SK-N-SH (cell line): ENCODE measurements around the gene MSH6. TPM values are rescaled to one million over a fixed set of nuclear protein-coding genes. Genes with fewer than 3 reads are reported as not detected.

ENCODE experiments used
- CTCF ChIA-PET: fragments of 300-600, 350-600 bp; formaldehyde crosslinking; extraction: SDS; loops from one replicate; lab custom pipeline; 2021; lab: Yijun Ruan, JAX
- POLR2A ChIA-PET: fragments of 350-600 bp; sonication (Branson Sonifier 250); formaldehyde crosslinking; extraction: SDS; loops from one replicate; lab custom pipeline; 2020; ENCODE audit warnings: antibody characterized with exemption, inconsistent platforms; lab: Yijun Ruan, JAX
- DNase-seq: peaks from one replicate; pipeline ENCODE4 v3.0.0; 2012
- H2AFZ ChIP-seq: fragments of 200-600 bp; sonication (generic); 2 replicates; pipeline ENCODE4 v1.8.1; 2016; ENCODE audit warnings: antibody characterized with exemption, mild to moderate bottlenecking, low read depth
- H3F3A ChIP-seq: fragments of 200-600 bp; sonication (generic); replicated peaks from 2 replicates; pipeline ENCODE3; 2016; ENCODE audit warnings: antibody characterized with exemption, mild to moderate bottlenecking; ENCODE audit not compliant: insufficient read depth
- H3K27ac ChIP-seq, 2 experiments: fragments of 200-500 bp in 1 of 2; fragments of 200-600 bp in 1 of 2; sonication (Bioruptor generic) in 1 of 2; sonication (generic), shearing (Covaris generic) in 1 of 2; 2 replicates each; pipeline versions ENCODE4 v1.5.1 to v1.6.1; 2014 to 2016; ENCODE audit warnings: low read depth in 2 of 2, inconsistent platforms in 1 of 2, low read length in 1 of 2, mild to moderate bottlenecking in 1 of 2, mixed read lengths in 1 of 2
- H3K27me3 ChIP-seq: fragments of 200-600 bp; sonication (generic), shearing (Covaris generic); 2 replicates; pipeline ENCODE4 v1.6.1; 2016; ENCODE audit warnings: mixed run types; ENCODE audit not compliant: insufficient read depth
- H3K36me3 ChIP-seq, 2 experiments: fragments of 200-500 bp in 1 of 2; fragments of 200-600 bp in 1 of 2; sonication (Bioruptor generic) in 1 of 2; sonication (generic) in 1 of 2; replicated peaks in 1 of 2; 2 replicates each; pipeline versions ENCODE3 to v1.5.1; 2014 to 2016; ENCODE audit warnings: low read length in 1 of 2, mild to moderate bottlenecking in 1 of 2; ENCODE audit not compliant: insufficient read depth in 2 of 2, control insufficient read depth in 1 of 2
- H3K4me1 ChIP-seq, 2 experiments: fragments of 200-500 bp in 1 of 2; fragments of 200-600 bp in 1 of 2; sonication (Bioruptor generic) in 1 of 2; sonication (generic), shearing (Covaris generic) in 1 of 2; 2 replicates each; pipeline versions ENCODE4 v1.5.1 to v1.6.1; 2014 to 2016; ENCODE audit warnings: low read depth in 1 of 2, low read length in 1 of 2, mixed run types in 1 of 2; ENCODE audit not compliant: insufficient read depth in 2 of 2, control insufficient read depth in 1 of 2
- H3K4me2 ChIP-seq: fragments of 200-600 bp; sonication (generic), shearing (Covaris generic); 2 replicates; pipeline ENCODE4 v1.6.1; 2017; ENCODE audit warnings: mixed run types
- H3K4me3 ChIP-seq, 2 experiments: fragments of 200-500 bp in 1 of 2; fragments of 200-600 bp in 1 of 2; sonication (Bioruptor generic) in 1 of 2; sonication (generic), shearing (Covaris generic) in 1 of 2; 2 replicates each; pipeline versions ENCODE4 v1.5.1 to v1.8.1; 2014 to 2016; ENCODE audit warnings: low read depth in 2 of 2, inconsistent platforms in 1 of 2, low read length in 1 of 2, mild to moderate bottlenecking in 1 of 2, mixed read lengths in 1 of 2, moderate library complexity in 1 of 2
- H3K79me2 ChIP-seq: fragments of 200-600 bp; sonication (generic); 2 replicates; pipeline ENCODE4 v1.8.1; 2017; ENCODE audit warnings: mild to moderate bottlenecking; ENCODE audit not compliant: insufficient read depth
- H3K9ac ChIP-seq: fragments of 200-600 bp; sonication (generic); 2 replicates; pipeline ENCODE4 v1.6.1; 2017; ENCODE audit warnings: mixed run types
- H3K9me2 ChIP-seq: fragments of 200-600 bp; sonication (generic); 2 replicates; pipeline ENCODE4 v1.6.1; 2017; ENCODE audit warnings: mixed run types
- H3K9me3 ChIP-seq: fragments of 200-600 bp; sonication (generic); 2 replicates; pipeline ENCODE4 v1.6.1; 2017; ENCODE audit warnings: mixed run types, mild to moderate bottlenecking, moderate library complexity
- H4K20me1 ChIP-seq: fragments of 200-600 bp; sonication (generic); 2 replicates; pipeline ENCODE4 v1.6.1; 2017; ENCODE audit warnings: mild to moderate bottlenecking, mixed run types; ENCODE audit not compliant: insufficient read depth
- EP300 ChIP-seq, 2 experiments: IDR thresholded peaks; 2 replicates each; pipeline versions ENCODE4 v1.4.0 to v1.6.1; 2012; ENCODE audit warnings: borderline replicate concordance in 1 of 2, low read depth in 1 of 2, low read length in 1 of 2
- EZH2phosphoT487 ChIP-seq: fragments of 200-600 bp; sonication (generic); IDR thresholded peaks from 2 replicates; pipeline ENCODE4 v1.6.1; 2017; ENCODE audit warnings: low read depth, mixed run types, mild to moderate bottlenecking, antibody characterized with exemption, moderate library complexity, borderline replicate concordance
- FOSL2 ChIP-seq: IDR thresholded peaks from 2 replicates; pipeline ENCODE4 v1.4.0; 2012; ENCODE audit warnings: low read depth, mild to moderate bottlenecking, moderate library complexity, borderline replicate concordance
- FOXJ3 ChIP-seq: sonication (generic); formaldehyde crosslinking; IDR thresholded peaks from 2 replicates; pipeline ENCODE4 v1.5.1; 2020; ENCODE audit warnings: mild to moderate bottlenecking, missing genetic modification reagents
- FOXM1 ChIP-seq: IDR thresholded peaks from 2 replicates; pipeline ENCODE4 v1.4.0; 2012; ENCODE audit warnings: low read depth, mild to moderate bottlenecking
- GABPA ChIP-seq: IDR thresholded peaks from 2 replicates; pipeline ENCODE4 v1.4.0; 2012; ENCODE audit warnings: low read depth, mild to moderate bottlenecking
- GATA2 ChIP-seq: sonication (generic); formaldehyde crosslinking; IDR thresholded peaks from 2 replicates; pipeline ENCODE4 v1.5.0; 2020; ENCODE audit warnings: mild to moderate bottlenecking, missing genetic modification reagents
- JUND ChIP-seq: IDR thresholded peaks from 2 replicates; pipeline ENCODE4 v1.4.0; 2012
- MAX ChIP-seq: IDR thresholded peaks from 2 replicates; pipeline ENCODE4 v1.4.0; 2012; ENCODE audit warnings: low read depth
- MXI1 ChIP-seq: IDR thresholded peaks from 2 replicates; pipeline ENCODE4 v1.6.1; 2012; ENCODE audit warnings: mild to moderate bottlenecking, low read depth, low read length, improper control_type of control experiment
- NFIC ChIP-seq: IDR thresholded peaks from 2 replicates; pipeline ENCODE4 v1.4.0; 2012; ENCODE audit warnings: borderline replicate concordance
- POLR2AphosphoS5 ChIP-seq: IDR thresholded peaks from 2 replicates; pipeline ENCODE4 v1.6.1; 2012; ENCODE audit warnings: low read depth, low read length
- RFX5 ChIP-seq: IDR thresholded peaks from 2 replicates; pipeline ENCODE4 v1.6.1; 2012; ENCODE audit warnings: mild to moderate bottlenecking, improper control_type of control experiment, low read length
- SIN3A ChIP-seq: IDR thresholded peaks from 2 replicates; pipeline ENCODE4 v1.6.1; 2012; ENCODE audit warnings: low read depth, mild to moderate bottlenecking, low read length, moderate library complexity, borderline replicate concordance
- SMC3 ChIP-seq: IDR thresholded peaks from 2 replicates; pipeline ENCODE4 v1.6.1; 2012; ENCODE audit warnings: low read depth, low read length, improper control_type of control experiment
- TAF1 ChIP-seq: IDR thresholded peaks from 2 replicates; pipeline ENCODE4 v1.6.1; 2012; ENCODE audit warnings: low read depth, mild to moderate bottlenecking, low read length, moderate library complexity, borderline replicate concordance
- TCF12 ChIP-seq: IDR thresholded peaks from 2 replicates; pipeline ENCODE4 v1.4.0; 2012
- TEAD4 ChIP-seq: IDR thresholded peaks from 2 replicates; pipeline ENCODE4 v1.4.0; 2012; ENCODE audit warnings: mild to moderate bottlenecking, borderline replicate concordance; ENCODE audit not compliant: insufficient read depth
- YY1 ChIP-seq: IDR thresholded peaks from 2 replicates; pipeline ENCODE4 v1.4.0; 2012; ENCODE audit warnings: low read depth, mild to moderate bottlenecking
- WGBS: methylation state at CpG from one replicate; pipeline ENCODE4 v1.1.6; 2017; ENCODE audit warnings: low lambda C conversion rate; 5-methylcytosine and 5-hydroxymethylcytosine counted together
- polyA plus RNA-seq, 3 experiments: library from polyadenylated mRNA; depleted of rRNA; stranded (reverse); fragments of >200 nt; gene quantifications; 2 replicates each; pipeline ENCODE4 v1.2.3, GENCODE V29; 2012
- TF ChIP-seq, protein P1 (sequence below): IDR thresholded peaks from 2 replicates; pipeline ENCODE4; 2012
- TF ChIP-seq, protein P2 (sequence below): fragments of 200-600 bp; sonication (generic); IDR thresholded peaks from 2 replicates; pipeline ENCODE4 v1.6.1; 2017; ENCODE audit warnings: antibody characterized with exemption, mild to moderate bottlenecking, moderate library complexity

Gene MSH6
- polyA plus RNA-seq, 1 of the 3 experiments (the other 2 are of a cell fraction), result 16.4 TPM

DNA sequence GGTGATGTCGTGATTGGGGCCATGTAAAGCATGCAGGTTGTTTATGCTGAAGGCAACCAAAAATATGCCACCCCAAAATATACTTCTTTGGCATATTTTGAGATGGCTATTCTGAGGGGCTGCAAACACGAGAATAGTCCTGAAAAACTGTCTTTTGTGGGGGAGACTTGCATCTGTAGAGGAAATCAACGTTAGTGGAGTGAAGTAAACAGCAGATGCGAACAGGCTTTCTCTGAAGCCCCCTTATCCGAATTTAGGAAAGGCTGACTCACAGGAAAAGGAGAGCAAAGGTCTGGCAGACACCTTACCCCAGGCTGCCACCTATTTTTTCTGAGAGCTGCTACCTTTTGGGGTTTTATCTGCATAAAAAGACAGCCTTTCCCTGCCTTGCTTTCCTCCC lies 44.6 kb upstream of the MSH6 start:
- POLR2A ChIA-PET, result interaction anchor here (0.7 kb wide), 1 partner anchor 300 kb away, joined by 4 read pairs; no protein-coding TSS in a partner anchor
- Histone ChIP-seq H3K27me3 (peaks cover 22% of the 10 kb centered on the region), H4K20me1 (no peaks in the 10 kb centered on the region), H3K9me3 (no peaks in the 10 kb centered on the region), H3K36me3 (no peaks in the 10 kb centered on the region), H3K4me1 (no peaks in the 10 kb centered on the region)
- DNase-seq, result no peak
- 26% methylated on average over 5 of the region's 5 CpGs for WGBS
- CTCF ChIA-PET, result interaction anchor here (0.8 to 1.5 kb wide), 3 partner anchors 11 to 294 kb away, joined by 3 to 4 read pairs (median 3); no protein-coding TSS in a partner anchor
- TF ChIP-seq EZH2phosphoT487, result no peak
- TF ChIP-seq, protein P1, sequence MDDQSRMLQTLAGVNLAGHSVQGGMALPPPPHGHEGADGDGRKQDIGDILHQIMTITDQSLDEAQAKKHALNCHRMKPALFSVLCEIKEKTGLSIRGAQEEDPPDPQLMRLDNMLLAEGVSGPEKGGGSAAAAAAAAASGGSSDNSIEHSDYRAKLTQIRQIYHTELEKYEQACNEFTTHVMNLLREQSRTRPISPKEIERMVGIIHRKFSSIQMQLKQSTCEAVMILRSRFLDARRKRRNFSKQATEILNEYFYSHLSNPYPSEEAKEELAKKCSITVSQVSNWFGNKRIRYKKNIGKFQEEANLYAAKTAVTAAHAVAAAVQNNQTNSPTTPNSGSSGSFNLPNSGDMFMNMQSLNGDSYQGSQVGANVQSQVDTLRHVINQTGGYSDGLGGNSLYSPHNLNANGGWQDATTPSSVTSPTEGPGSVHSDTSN, result no peak
- no peak for TF ChIP-seq MXI1
- TF ChIP-seq YY1, result no peak
- TF ChIP-seq TCF12, result no peak
- TF ChIP-seq, all 33 proteins: peak for 0
- Histone ChIP-seq H3K79me2 (no peaks in the 10 kb centered on the region), H3K27ac (no peak overlapping the region), H3K4me2 (no peak overlapping the region), H3K4me3 (no peak overlapping the region), H3K9ac (no peak overlapping the region), H3F3A (no peaks in the 10 kb centered on the region), H3K9me2 (no peaks in the 10 kb centered on the region), H2AFZ (no peak overlapping the region)

GRCh38 chr2:47741101-47741500 lies 41.8 kb upstream of the MSH6 start:
- ChIA-PET POLR2A (no interaction called here), CTCF (interaction anchor here (0.9 to 1.6 kb wide), 2 partner anchors 9 to 27 kb away, joined by 3 read pairs; no protein-coding TSS in a partner anchor)
- DNase-seq, result no peak

More at GRCh38 chr2:47741101-47741500, 41.8 kb upstream of the MSH6 start:
- H4K20me1 ChIP-seq, result no peaks in the 10 kb centered on the region
- H3K4me2 ChIP-seq, result no peak overlapping the region
- H3K4me1 ChIP-seq, result no peaks in the 10 kb centered on the region
- no peak overlapping the region for H3K27ac ChIP-seq
- no peaks in the 10 kb centered on the region for H3F3A ChIP-seq
- H2AFZ ChIP-seq, result no peak overlapping the region
- 16% methylated on average over 3 of the region's 3 CpGs for WGBS
- no peaks in the 10 kb centered on the region for H3K36me3 ChIP-seq
- H3K4me3 ChIP-seq, result no peak overlapping the region
- TF ChIP-seq SMC3, result no peak
- TF ChIP-seq, protein P2, sequence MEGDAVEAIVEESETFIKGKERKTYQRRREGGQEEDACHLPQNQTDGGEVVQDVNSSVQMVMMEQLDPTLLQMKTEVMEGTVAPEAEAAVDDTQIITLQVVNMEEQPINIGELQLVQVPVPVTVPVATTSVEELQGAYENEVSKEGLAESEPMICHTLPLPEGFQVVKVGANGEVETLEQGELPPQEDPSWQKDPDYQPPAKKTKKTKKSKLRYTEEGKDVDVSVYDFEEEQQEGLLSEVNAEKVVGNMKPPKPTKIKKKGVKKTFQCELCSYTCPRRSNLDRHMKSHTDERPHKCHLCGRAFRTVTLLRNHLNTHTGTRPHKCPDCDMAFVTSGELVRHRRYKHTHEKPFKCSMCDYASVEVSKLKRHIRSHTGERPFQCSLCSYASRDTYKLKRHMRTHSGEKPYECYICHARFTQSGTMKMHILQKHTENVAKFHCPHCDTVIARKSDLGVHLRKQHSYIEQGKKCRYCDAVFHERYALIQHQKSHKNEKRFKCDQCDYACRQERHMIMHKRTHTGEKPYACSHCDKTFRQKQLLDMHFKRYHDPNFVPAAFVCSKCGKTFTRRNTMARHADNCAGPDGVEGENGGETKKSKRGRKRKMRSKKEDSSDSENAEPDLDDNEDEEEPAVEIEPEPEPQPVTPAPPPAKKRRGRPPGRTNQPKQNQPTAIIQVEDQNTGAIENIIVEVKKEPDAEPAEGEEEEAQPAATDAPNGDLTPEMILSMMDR, result no peak
- TF ChIP-seq JUND, result no peak
- TF ChIP-seq FOSL2, result no peak
- no peak for TF ChIP-seq SIN3A
- TF ChIP-seq FOXM1, result no peak
- no peak for TF ChIP-seq TEAD4
- no peak for TF ChIP-seq TAF1
- no peak for TF ChIP-seq RFX5
- no peak for TF ChIP-seq MXI1
- no peak for TF ChIP-seq TCF12
- no peak for TF ChIP-seq GABPA
- no peak for TF ChIP-seq MAX
- no peak for TF ChIP-seq EP300 (IDR thresholded peaks at IDR 0.05; ENCODE audit: borderline replicate concordance in 1 of 2, low read depth in 1 of 2, low read length in 1 of 2)
- no peak for TF ChIP-seq NFIC
- TF ChIP-seq, protein P1, result no peak
- no peak for TF ChIP-seq POLR2AphosphoS5
- no peak for TF ChIP-seq GATA2 (CRISPR knock-in tag)
- TF ChIP-seq YY1, result no peak
- no peak for TF ChIP-seq FOXJ3 (CRISPR knock-in tag)
- H3K9me2 ChIP-seq, result no peaks in the 10 kb centered on the region
- H3K9ac ChIP-seq, result no peak overlapping the region
- H3K27me3 ChIP-seq, result peaks cover 20% of the 10 kb centered on the region
- no peaks in the 10 kb centered on the region for H3K79me2 ChIP-seq
- H3K9me3 ChIP-seq, result no peaks in the 10 kb centered on the region
